K562 (cell line): ENCODE data around the gene CNTRL. TPM values are rescaled to one million over a fixed set of nuclear protein-coding genes. Genes with fewer than 3 reads are reported as not detected.
A peak's percentile ranks its signal among the peaks of the same experiment; 100 is the strongest.
"Not testable (repeated sequence)": the region's sequence is repeated elsewhere in the genome, so short reads cannot be mapped to it uniquely, and the experiment has no call there.

Source experiments
- ATAC-seq: fragments of 200-7000 bp; cut with Tn5 transposase; 3 replicates; pipeline ENCODE4 v1.9.1; 2020; ENCODE audit warnings: moderate library complexity
- BruUV-seq: library from RNA; stranded (reverse); fragments of 400-500 nt; replicated peaks from 2 replicates; lab custom pipeline; 2021; lab: Mats Ljungman, UMichigan
- CTCF ChIA-PET: fragments of 300-600 bp; formaldehyde crosslinking; extraction: SDS; loops from one replicate; lab custom pipeline; 2021; ENCODE audit warnings: low intra/inter-chr PET ratio; lab: Yijun Ruan, JAX
- POLR2A ChIA-PET: fragments of 300-600, 350-650 bp; sonication (Branson Sonifier 250); formaldehyde crosslinking; extraction: SDS; loops from one replicate; lab custom pipeline; 2021; ENCODE audit warnings: antibody characterized with exemption, inconsistent platforms; lab: Yijun Ruan, JAX
- DNase-seq, 4 experiments: peaks; one replicate each; pipeline versions ENCODE4 v3.0.0 to v3.0.0-alpha.2; 2011 to 2018; ENCODE audit warnings: low spot score in 3 of 4, mixed read lengths in 3 of 4; ENCODE audit errors: extremely low read depth in 1 of 4
- FAIRE-seq: peaks from 2 replicates; lab custom pipeline; 2011; peaks lifted over from hg19 to GRCh38; lab: Jason Lieb, UNC
- H2AFZ ChIP-seq: 2 replicates; pipeline ENCODE4 v1.6.0; 2011; ENCODE audit warnings: low read depth, low read length, control low read depth, inconsistent platforms
- H3K27ac ChIP-seq: fragments of 200-600 bp; 3 replicates; pipeline ENCODE4 v1.8.0; 2011; ENCODE audit warnings: low read depth, mild to moderate bottlenecking, control low read depth, inconsistent platforms, low read length, moderate library complexity, mixed read lengths; ENCODE audit errors: extremely low read depth
- H3K27me3 ChIP-seq, 2 experiments: fragments of 300-600 bp in 1 of 2; 2 replicates in 1 of 2; 3 replicates in 1 of 2; pipeline versions ENCODE4 v1.6.0 to v1.8.0; 2011; ENCODE audit warnings: inconsistent platforms in 2 of 2, low read length in 2 of 2, mild to moderate bottlenecking in 1 of 2, mixed read lengths in 1 of 2, moderate library complexity in 1 of 2; ENCODE audit not compliant: control insufficient read depth in 2 of 2, insufficient read depth in 2 of 2
- H3K36me3 ChIP-seq: fragments of 300-600 bp; 3 replicates; pipeline ENCODE4 v1.8.0; 2011; ENCODE audit warnings: mild to moderate bottlenecking, low read length, inconsistent platforms; ENCODE audit not compliant: control insufficient read depth, insufficient read depth
- H3K4me1 ChIP-seq, 2 experiments: fragments of 200-600 bp in 1 of 2; replicated peaks in 1 of 2; 2 replicates in 1 of 2; 3 replicates in 1 of 2; pipeline versions ENCODE4 v1.5.1 to v1.8.0; 2011; ENCODE audit warnings: inconsistent platforms in 2 of 2, low read length in 2 of 2, mild to moderate bottlenecking in 1 of 2, mixed read lengths in 1 of 2, moderate library complexity in 1 of 2; ENCODE audit not compliant: control insufficient read depth in 2 of 2, insufficient read depth in 2 of 2
- H3K4me2 ChIP-seq: 2 replicates; pipeline ENCODE4 v1.6.1; 2011; ENCODE audit warnings: low read length, control low read depth, inconsistent platforms, mixed read lengths; ENCODE audit not compliant: insufficient read depth
- H3K4me3 ChIP-seq: fragments of 200-600 bp; sonication (generic), shearing (Covaris generic); 2 replicates; pipeline ENCODE4 v1.5.1; 2016; ENCODE audit warnings: control low read depth, inconsistent platforms
- H3K79me2 ChIP-seq: fragments of 200-600 bp; 3 replicates; pipeline ENCODE4 v1.8.0; 2011; ENCODE audit warnings: low read length, inconsistent platforms; ENCODE audit not compliant: control insufficient read depth, insufficient read depth
- H3K9ac ChIP-seq, 2 experiments: 2 replicates each; pipeline versions ENCODE4 v1.6.0 to v1.6.1; 2011; ENCODE audit warnings: low read depth in 2 of 2, low read length in 2 of 2, control low read depth in 1 of 2, inconsistent platforms in 1 of 2, mild to moderate bottlenecking in 1 of 2, mixed read lengths in 1 of 2; ENCODE audit not compliant: insufficient read depth in 1 of 2
- H3K9me1 ChIP-seq: one replicate; pipeline ENCODE4 v1.6.0; 2011; ENCODE audit warnings: inconsistent platforms, mild to moderate bottlenecking, low read length, moderate library complexity; ENCODE audit not compliant: control insufficient read depth, insufficient read depth
- H3K9me3 ChIP-seq: replicated peaks from 2 replicates; pipeline ENCODE4 v1.5.1; 2011; ENCODE audit warnings: low read depth, low read length, inconsistent platforms; ENCODE audit not compliant: control insufficient read depth, insufficient read depth
- H4K20me1 ChIP-seq: replicated peaks from 2 replicates; pipeline ENCODE4 v1.6.1; 2011; ENCODE audit warnings: low read length, inconsistent platforms, mixed read lengths; ENCODE audit not compliant: control insufficient read depth, insufficient read depth
- C11orf30 ChIP-seq: fragments of 450-650 bp; IDR thresholded peaks from 2 replicates; pipeline ENCODE4 v1.6.1; 2016; ENCODE audit warnings: low read depth, mild to moderate bottlenecking
- CBFA2T3 ChIP-seq: fragments of 450-650 bp; IDR thresholded peaks from 2 replicates; pipeline ENCODE4 v1.6.1; 2017
- RFX1 ChIP-seq: fragments of 450-650 bp; IDR thresholded peaks from 2 replicates; pipeline ENCODE4 v1.6.1; 2016; ENCODE audit warnings: mild to moderate bottlenecking, moderate library complexity
- WGBS: fragments of 100-300 bp; shearing (Covaris generic); methylation state at CpG from one replicate; pipeline ENCODE4 v1.1.6; 2016; ENCODE audit warnings: low coverage, mixed read lengths; ENCODE audit not compliant: insufficient coverage; ENCODE audit errors: missing lambda C conversion rate; 5-methylcytosine and 5-hydroxymethylcytosine counted together
- in situ Hi-C: fragments of 300-500 bp; cut with MboI; formaldehyde crosslinking; loops from 4 replicates; pipeline ENCODE4 v1.15.0; 2018; ENCODE audit warnings: inconsistent platforms, mixed read lengths
- intact Hi-C: fragments of 100-400 bp; cut with micrococcal nuclease; formaldehyde crosslinking; loops from 2 replicates; pipeline ENCODE4 v1.14.2; 2022
- polyA plus RNA-seq, 8 experiments: library from polyadenylated mRNA; depleted of rRNA in 4 of 8; stranded (reverse) in 5 of 8; unstranded in 3 of 8; fragments of >200 nt; fragmentation: Nextera tagmentation in 2 of 8; fragmentation: Illumina TruSeq in 1 of 8; extraction: Ambion mirVana in 2 of 8; extraction: Trizol in 1 of 8; gene quantifications; 2 replicates each; pipeline versions ENCODE4 v1.2.1 to v1.2.3, GENCODE V29; 2011 to 2014; ENCODE audit warnings: inconsistent platforms in 1 of 8, missing spikeins in 1 of 8
- total RNA-seq, 7 experiments: library from RNA; depleted of rRNA in 6 of 7; stranded (reverse); fragments of >200 nt in 6 of 7; fragmentation: Illumina TruSeq in 2 of 7; extraction: Trizol in 2 of 7; gene quantifications; 2 replicates each; pipeline versions ENCODE4 v1.2.1 to v1.2.3, GENCODE V29; 2011 to 2021; ENCODE audit warnings: low replicate concordance in 1 of 7

CNTRL gene
- total and polyA plus RNA-seq, 9 of the 15 experiments (the other 6 are each of a cell fraction or from before 2014, with no cell fraction given), result 9.2 to 28.9 (median 20.5) TPM

DNA sequence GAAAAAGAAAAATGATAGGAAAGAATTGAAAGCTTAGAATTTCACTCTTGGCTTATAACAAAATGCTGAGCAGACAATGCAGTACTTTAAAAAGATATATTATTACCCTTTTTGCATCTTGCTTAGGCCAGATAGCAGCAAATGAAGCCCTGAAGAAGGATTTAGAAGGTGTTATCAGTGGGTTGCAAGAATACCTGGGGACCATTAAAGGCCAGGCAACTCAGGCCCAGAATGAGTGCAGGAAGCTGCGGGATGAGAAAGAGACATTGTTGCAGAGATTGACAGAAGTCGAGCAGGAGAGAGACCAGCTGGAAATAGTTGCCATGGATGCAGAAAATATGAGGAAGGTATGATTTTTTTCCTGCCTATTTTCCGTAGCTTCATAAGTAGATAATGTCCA is 50.8 kb downstream of the CNTRL start (continued):
- TF ChIP-seq CBFA2T3 (peak; percentile 48), C11orf30 (peak; percentile 43; the same call in 1 of the 2 replicates), RFX1 (peak; percentile 43; the same call in 1 of the 2 replicates)
- TF ChIP-seq, all 486 proteins: peak for 7

DNA sequence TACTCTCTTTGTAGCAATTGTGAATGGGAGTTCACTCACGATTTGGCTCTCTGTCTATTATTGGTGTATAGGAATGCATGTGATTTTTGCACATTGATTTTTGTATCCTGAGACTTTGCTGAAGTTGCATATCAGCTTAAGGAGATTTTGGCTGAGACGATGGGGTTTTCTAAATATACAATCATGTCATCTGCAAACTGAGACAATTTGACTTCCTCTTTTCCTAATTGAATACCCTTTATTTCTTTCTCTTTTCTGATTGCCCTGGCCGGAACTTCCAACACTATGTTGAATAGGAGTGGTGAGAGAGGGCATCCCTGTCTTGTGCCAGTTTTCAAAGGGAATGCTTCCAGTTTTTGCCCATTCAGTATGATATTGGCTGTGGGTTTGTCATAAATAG is 54.6 kb downstream of the CNTRL start:
- 48% methylated on average over 2 of the region's 3 CpGs for WGBS
- H3K4me1 ChIP-seq, DNase-seq, H3K9ac ChIP-seq, H2AFZ ChIP-seq, BruUV-seq, H3K4me2 ChIP-seq, H3K27ac ChIP-seq, H4K20me1 ChIP-seq, POLR2A ChIA-PET, ATAC-seq, in situ Hi-C loops, FAIRE-seq, H3K9me3 ChIP-seq, H3K27me3 ChIP-seq, H3K79me2 ChIP-seq, CTCF ChIA-PET, H3K4me3 ChIP-seq, H3K9me1 ChIP-seq: not testable (repeated sequence)
- intact Hi-C loops, result loop anchor here (10.0 kb wide), 1 partner anchor 145 kb away; no protein-coding TSS in a partner anchor
- peaks cover 20% of the 10 kb centered on the region for H3K36me3 ChIP-seq
